Stimulated activated CD4-positive, alpha-beta T cell treated with anti-CD3 and anti-CD28 coated beads, Interleukin-15, amount 100 ng/mL, for 48 hours (primary cell): ENCODE measurements around the gene KCNMA1.

Experiments used
- DNase-seq, 2 donors: peaks; one replicate each; pipeline ENCODE4 v3.0.0-alpha.2; 2020; ENCODE audit warnings: low read depth in 2 of 2

The KCNMA1 gene

DNA sequence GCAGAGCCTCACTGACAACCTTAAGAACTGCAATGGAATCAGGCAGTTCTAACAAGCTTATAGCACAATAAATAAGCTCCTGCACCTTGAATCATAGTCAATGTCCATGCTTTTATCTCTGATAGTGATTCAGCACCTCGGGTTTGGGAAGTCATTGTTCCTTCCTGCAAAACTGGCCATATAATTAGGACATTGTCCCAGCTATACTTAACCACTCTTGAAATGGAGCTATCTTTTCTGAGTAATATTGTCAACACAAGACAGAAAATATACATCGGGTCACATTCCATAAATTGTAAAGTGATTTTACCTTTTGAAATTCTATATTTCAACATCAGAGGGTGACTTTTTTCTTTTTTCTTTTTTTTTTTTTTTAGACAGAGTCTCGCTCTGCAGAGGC lies 682.8 kb downstream of the KCNMA1 start:
- DNase-seq = no peak

DNA sequence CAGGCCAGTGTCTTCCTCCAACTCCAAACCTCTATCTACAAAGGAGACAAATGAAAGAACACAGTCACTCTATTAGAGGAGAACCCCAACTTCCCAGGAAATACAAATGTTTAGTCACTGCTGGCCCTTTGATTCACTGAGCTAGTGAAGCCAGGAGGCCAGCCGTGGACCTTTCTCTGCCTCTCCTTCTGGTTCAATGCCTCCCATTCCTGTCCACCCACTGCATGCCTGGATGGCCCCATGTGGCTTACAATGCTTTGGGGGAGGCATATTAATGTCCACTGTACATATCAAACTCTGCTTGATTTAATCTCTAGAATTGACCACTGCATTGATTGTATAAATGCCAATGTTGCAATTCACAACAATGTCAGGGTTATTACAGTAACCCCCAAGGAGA lies 687.3 kb downstream of the KCNMA1 start:
- DNase-seq = no peak

DNA sequence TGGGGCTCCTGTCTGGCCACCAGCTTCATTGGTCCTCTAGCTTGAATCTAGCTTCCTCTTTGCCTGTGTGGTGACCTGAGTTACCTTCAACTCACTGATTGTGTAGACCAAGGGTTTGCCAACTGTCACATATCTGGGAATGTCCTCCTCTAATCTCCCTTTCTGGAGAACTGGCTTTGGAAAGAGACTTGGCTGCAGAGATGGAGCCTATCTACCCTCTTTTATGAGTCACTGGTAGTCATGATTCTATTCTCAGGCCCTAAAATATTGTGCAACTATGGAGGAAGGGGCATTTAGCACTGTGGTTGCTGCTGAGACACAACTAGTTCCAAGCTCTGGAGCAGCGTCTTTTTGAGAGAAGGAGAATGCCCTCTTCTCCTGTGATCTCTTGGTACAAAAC lies 691.3 kb downstream of the KCNMA1 start:
- DNase-seq = no peak

DNA sequence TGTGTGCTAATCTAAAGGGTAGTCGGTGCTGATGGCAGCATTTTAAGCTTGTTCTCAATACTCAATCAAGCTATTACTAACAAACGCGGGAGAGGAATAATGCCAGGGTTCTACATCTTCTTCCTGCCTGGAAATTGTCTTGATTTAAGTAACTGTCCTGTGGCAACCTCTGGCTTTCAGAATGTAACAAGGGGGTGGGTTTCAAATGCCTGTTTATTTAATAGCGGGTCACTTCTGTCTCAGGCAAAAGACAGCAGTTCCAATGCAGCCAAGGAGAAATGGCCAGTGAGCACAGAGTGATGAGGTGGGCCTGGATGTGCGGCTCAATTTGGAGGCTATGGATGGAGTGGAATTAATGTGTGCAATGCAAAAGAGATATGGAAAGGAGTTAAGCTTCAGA lies 692.4 kb downstream of the KCNMA1 start:
- no peak for DNase-seq

DNA sequence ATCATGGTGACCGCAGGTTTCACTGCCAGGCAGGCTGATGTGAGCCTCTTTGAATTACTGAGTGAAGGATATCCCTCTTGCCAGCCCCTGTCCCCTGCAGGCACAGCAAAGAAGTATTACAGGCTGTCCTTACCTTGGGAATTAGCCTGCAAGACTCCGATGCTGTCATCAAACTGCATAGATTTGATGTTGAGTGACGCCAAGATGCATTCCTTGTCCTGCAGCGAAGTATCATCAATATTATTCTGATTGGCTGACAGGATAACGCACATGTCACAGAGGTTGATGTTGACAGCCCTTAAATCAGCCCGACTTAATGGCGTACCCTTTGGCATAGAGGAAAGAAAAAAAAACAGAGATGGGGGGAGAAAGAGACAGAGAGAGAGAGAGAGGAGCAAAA lies 693.0 kb downstream of the KCNMA1 start:
- DNase-seq = no peak

DNA sequence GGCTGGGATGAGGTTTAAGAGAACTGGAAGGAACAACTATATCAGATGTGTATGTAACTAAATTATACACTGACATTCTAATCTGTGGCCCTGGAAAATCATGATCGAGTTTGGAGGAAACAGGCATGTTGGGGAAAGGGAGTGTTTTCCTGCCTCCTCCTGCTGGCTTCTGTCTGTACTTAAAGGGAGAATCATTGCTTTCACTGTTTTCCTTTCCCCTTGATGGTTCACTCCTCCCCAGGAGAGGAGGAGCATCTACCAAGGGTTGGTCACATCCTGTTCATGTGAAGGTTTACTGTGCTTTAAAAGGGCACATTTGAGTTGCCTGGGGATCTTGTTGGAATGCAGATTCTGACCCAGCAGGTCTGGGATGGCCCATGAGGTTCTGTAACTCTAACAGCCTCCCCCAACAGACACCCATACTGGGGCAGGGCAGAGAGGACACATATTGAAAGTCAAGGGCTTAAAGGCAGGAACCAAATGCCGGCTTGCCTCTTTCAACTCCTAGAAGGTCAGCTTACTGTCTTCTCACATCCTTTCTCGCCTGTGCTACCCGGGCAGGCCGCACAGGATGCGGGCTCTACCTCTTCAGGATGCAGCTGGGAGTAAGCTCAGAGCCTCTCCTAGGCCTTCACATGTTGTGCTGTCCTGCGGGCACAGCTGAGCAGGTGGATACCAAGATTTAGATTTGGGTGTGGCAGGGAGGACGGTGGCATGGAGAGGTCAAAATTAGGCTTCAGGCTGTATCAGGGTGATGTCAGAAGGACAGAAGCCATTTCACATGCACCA lies 694.8 kb downstream of the KCNMA1 start:
- no peak for DNase-seq

DNA sequence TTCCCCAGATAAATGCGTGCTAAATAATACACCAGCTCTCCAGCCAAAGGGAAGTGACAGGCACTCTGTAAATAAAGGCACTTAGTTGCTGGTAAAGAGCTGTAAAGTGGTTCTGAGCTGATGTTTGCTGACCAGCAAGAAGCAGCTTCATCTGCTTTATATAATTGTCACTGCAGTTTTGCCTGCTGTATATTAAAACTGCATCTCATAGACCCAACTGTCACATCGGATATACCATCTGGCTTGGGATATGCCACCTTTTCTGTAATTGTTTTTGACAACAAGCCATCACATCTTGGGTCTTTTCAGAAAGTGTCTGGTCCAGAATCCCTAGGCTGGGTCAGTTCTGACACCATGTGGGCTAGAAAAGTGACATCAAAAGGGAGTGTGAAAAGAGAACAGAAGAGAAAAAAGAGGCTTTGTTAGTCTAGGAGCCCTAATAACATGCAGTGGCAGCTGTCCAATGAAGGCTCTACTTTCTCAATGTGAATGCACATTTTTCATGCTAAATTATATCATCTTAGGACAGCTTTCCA lies 697.6 kb downstream of the KCNMA1 start:
- no peak for DNase-seq

DNA sequence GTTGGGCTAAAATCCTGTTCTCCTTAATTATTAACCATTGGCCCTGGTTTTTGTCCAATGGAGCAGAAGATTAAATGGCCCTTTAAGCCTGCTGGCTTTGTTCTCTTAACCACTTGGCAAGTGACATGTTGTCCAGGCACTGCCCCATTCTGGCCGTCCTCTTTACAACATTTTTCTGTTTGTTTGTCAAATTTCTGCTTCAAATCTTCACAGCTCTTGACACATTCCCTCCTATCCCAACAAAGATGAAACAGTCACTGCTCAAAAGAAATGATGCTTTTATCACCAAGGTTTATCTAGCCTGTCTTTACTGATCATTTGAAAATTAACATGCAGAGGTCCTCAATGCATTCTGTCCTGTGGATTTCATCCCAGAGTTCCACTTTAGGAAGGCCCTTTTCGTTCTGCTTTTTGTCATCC lies 700.4 kb downstream of the KCNMA1 start:
- no peak for DNase-seq

DNA sequence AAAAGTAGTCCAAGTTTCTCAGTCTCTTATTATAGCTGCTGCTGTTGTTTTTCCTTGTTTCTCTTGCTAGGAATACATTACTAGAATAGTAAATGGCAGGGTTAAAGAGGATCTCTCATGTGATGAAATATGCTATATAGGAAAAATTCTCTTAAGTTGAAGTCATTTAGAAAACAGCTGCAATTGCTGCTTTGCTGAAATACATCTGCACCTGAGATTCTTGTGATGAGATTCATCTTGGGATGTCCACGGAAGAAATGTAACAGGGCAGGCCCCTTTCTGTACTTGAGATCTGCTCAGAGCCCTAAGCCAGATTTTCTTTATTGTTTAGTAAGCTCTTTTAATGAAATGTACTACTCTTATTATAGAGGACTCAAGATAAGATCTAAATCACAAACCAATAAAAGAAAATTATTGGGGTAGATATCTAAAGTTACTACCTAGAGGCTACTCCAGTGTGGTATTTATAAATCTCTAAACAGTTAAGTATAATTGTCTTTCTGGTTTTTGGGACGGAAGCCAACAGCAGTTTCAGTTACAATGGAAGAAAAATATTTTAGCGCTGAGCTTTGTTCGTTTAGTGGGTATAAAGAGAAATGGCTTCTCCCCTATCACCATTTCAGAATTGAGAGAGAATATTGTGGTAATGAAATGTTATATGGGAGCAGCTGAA lies 701.5 kb downstream of the KCNMA1 start:
- no peak for DNase-seq

DNA sequence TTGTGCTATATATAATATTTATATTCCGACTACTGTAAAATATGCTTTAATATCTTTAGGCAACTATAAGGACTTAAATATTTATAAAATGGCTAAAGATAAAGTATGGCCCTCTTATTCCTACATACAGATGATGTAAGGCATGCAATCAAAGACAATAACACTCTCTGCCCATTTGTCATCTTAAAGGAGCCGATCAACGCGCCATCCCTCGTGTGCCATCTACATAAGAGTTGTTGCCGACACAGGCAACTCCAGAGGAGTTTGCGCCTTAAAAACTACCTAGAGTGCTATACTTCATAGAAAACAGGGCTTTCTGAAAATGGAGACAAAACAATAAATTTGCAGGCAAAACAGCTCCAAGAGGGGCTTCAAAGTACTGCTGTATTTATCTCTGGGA lies 709.0 kb downstream of the KCNMA1 start:
- DNase-seq = no peak

DNA sequence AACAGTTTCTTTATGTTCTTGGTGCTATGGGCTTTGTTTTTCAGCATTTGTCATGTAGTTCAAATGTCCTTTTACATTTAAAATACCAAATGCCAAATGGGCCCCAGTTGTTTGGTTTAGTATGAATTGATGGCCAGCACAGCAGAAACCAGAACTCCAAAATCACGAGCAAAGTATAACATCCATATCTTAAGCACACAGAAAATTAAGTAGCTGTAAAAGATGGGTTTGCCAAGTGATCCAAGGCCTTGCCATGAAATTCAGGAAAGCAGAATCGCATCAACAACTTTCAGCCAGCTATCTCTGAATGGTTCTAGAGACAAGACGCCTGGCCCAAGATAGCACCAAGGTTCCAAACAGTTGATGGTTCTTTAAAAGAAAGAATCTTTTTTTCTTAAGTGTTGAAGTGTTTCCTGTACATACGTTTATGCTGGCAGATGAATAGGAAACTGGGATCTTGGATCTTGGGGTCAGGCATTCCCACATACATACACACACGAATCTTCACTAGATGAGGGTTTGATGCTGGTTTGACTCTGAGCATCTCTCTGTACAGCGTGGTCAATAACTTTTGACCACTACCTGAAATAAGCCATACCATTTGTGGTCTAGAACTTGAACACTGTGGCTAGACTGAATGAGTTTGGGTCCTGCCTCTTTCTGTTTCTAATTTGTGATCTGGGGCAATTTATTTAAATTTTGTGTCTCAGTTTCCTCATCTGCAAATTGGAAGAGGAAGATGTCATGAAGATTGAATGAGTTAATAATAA lies 711.8 kb downstream of the KCNMA1 start:
- no peak for DNase-seq

DNA sequence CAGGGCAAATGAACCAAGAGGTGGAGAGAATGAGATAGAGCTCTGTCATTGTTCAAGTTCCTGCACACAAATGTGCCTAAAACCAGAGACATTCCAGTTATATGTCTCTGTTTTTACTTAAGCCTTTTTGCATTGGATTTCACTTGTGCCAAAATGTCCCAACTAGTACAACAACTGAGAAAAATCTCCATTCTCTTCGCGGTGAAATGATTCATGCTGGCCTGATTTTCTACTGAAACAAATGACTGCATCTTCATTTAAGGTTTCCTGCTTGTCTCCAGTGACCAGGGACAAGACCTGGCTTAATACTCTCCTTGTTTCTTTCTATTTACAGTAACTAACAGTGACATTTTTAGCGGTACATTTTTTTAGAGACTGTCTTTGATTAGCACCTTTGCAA lies 714.9 kb downstream of the KCNMA1 start:
- no peak for DNase-seq

DNA sequence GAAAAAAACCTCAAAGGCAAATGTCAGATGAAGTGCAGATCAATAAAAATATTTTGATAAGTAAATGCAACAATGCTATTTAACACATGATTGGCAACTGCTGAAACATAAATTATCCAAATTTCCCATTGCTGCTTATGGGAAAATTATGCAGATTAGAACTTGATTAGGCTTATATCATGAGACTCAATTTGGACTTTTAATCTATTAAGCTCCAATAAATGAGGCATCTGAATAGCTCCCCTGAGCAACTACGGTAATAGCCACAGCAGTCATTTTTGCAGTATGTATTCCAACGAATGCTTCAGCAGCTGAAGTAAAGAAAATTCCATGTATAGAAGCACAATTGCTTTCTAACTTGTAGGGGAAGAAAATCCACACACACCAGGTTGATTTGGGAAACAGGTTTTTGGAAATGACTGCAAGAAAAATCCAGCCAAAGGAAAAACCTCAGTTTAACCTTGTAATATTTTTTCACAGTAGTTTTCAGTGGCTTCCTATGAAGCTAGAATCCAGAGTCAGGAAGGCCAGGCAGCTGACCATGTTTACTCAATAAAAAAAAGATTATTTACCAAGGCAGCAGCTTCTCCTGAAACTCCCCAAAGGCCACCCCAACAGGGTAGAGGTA lies 716.1 kb downstream of the KCNMA1 start:
- DNase-seq = no peak

DNA sequence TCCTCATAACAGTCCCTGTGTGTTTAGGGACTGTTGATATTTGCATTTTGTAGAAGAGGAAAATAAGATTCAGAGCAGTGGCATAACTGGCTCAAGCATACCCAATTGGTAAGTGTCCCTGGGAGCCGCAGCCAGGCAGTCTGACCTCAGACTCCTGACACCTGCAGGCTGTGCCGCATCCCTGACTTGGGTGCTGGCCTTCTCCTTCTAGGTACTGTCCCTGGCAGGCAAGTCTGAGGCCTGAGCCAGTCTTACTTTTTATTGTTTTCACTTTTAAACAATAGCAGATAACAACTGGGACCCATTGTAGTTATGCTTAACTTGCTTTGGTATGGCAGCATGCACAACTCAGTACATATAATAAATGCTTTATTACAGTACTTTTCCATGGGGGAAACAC lies 717.0 kb downstream of the KCNMA1 start:
- no peak for DNase-seq

DNA sequence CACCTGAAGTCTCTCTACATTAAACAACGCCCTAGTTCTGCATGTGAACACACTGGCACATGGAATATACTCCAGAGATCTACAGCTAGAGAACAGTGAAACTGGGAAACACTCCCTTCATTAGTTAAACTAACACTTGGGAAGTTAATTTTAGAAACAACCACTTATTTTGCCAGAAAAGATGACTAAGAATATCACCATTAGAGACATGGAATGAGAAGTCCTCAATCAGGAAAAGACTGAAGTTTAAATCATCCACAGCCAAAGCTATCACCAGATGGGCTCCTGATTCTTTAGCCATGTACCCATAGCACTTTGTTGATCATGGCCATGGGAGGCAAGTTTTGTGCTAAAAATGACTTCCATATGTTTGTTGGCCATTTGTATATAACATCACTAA lies 719.5 kb downstream of the KCNMA1 start:
- no peak for DNase-seq

DNA sequence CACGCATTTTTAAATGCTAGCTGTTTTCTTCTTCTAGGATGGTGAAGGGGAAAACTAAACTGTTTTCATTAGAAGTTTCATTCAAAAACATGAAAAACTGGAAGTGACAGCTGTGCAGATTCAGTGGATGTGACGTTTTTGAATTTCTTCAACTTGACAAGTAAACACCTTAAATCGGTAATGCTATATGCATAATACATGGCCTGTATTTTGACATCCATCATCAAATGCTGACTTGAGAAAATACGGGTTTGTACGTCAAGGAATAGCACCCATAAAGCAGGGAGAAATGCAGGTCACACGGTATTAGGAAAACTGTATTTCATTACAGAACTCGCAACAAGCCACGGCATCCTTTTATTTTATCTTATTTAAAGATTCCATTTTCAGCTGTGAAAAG lies 720.5 kb downstream of the KCNMA1 start:
- DNase-seq = no peak

DNA sequence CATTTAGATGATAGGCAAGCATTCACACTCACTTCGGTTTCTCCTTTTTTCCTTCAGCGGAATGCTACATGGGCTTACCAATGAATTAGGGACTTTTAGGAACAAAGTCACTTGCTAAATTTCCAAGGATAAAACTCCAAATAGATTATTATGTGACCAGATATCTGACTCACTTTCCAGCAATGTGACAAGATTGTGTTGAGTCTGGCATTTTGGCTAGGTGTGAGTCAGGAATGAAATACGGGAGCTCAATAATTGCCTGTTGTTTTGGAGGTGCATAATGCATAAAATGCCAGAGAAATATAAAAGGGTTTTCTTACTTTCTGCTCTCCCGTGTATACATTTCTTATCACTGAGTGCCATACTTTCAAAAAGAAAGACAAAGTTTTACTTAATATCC lies 721.1 kb downstream of the KCNMA1 start:
- no peak for DNase-seq

DNA sequence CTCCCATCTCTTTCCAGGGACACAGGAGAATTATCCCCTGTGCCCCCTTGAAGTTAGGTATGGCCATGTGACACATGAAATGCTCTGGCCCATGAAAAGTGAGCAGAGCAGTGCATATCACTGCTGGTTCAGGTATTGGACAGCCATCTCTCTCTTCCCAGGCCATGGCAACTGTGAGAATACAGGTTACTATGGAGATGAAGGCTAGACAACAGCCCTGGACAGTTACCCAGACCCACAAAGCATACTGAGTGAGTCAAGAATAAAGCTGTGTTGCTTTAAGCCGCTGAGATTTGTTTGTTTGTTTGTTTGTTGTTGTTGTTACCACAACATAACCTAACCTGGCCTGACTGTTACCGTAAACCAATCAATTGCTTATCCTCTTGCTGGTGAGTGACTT lies 722.3 kb downstream of the KCNMA1 start:
- no peak for DNase-seq

DNA sequence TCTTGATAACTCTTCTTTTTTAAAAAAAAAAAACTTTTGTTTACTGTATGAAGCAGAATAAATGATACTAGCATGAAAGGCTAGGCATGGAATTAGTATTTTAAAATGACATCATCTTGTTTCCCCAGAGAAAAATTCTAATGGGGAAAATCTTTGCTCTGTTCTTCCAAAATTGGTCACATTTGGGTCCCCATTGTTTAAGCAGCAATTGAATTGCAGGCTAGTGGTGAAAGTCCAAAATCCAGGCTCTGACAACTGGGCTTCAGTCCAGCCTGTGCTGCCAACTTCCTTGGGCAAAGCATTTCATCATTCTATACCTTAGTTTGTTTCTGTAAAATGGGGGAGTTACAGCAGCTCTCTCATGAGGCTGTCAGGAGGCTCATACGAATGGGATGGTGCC lies 726.4 kb downstream of the KCNMA1 start:
- DNase-seq = no peak

DNA sequence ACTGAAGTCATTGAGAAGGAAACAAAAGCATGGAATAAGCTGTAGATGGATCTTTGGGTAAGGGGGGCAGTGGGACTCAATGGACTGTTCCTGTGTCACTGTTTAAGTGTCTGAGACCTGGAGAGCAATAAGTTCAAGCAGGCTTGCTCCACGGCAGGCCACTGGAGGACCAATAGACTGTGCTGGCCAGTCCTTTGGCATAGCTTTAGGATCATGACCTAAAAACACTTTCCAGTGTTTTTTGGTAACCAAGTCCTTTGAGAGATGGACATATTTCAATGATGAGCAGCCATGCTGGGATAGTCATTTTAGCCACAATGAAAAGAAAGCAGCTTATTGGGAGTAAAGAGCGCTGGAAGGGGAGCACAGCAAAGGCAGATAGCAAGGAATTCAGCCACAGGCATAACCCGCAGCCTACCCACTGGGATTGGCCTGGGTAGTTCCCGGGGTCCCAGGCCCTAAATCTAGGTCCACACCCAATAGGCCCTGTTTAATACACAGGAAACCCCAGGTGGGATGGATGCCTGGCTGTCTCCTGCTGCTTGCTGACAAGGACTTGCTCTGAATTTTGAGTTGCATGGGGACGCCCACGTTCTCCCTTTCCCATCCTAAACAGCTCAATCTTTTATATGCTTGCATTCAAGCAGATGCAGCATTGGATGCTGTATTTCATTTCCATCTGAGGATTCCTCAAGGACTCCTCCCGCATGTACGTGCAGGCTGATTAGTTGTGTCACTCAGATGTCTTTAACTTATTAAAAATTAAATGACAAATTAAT lies 727.2 kb downstream of the KCNMA1 start:
- no peak for DNase-seq

DNA sequence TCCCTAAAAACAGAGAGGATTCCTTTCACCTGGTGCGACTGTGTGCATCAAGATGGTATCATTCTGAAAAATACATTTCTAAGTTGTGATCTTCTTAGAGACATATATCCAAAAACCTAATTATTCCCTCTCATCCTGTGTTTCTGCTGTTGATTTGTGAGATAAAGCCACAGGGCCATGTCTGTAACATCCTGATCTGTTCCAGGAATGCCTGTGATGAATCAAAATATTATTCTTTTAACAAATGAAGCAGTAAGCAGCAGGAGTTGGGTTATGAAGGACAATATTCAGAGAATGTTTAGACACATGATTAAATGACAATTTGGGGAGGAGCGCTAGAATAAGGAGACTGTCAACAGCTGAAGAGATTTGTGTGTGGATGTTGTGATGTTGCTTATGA lies 731.4 kb downstream of the KCNMA1 start:
- DNase-seq = no peak
